SKM-1 treated with dmso at 0.1 percent for 144 hours (cell line): ENCODE data around the gene OR10P1.
"Not testable (repeated sequence)": the region's sequence is repeated elsewhere in the genome, so short reads cannot be mapped to it uniquely, and the experiment has no call there.

ENCODE experiments used
- DNase-seq: peaks from one replicate; lab custom pipeline; 2025; ENCODE audit not compliant: unreplicated experiment; lab: John Stamatoyannopoulos, UW

Gene OR10P1

DNA sequence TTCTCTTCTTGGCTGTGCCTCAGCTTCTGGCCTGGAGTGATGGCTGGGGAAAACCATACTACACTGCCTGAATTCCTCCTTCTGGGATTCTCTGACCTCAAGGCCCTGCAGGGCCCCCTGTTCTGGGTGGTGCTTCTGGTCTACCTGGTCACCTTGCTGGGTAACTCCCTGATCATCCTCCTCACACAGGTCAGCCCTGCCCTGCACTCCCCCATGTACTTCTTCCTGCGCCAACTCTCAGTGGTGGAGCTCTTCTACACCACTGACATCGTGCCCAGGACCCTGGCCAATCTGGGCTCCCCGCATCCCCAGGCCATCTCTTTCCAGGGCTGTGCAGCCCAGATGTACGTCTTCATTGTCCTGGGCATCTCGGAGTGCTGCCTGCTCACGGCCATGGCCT, at the start of gene OR10P1:
Gene OR10P1, plus strand, starts transcription at position 40 of the 400 bp plus-strand sequence. Its CDS starts 0 bp downstream, at position 40.
- no peak for DNase-seq

- DNase-seq = not testable (repeated sequence)
Measured at GRCh38 chr12:55590152-55590551, 46.5 kb upstream of the OR10P1 start.

DNA sequence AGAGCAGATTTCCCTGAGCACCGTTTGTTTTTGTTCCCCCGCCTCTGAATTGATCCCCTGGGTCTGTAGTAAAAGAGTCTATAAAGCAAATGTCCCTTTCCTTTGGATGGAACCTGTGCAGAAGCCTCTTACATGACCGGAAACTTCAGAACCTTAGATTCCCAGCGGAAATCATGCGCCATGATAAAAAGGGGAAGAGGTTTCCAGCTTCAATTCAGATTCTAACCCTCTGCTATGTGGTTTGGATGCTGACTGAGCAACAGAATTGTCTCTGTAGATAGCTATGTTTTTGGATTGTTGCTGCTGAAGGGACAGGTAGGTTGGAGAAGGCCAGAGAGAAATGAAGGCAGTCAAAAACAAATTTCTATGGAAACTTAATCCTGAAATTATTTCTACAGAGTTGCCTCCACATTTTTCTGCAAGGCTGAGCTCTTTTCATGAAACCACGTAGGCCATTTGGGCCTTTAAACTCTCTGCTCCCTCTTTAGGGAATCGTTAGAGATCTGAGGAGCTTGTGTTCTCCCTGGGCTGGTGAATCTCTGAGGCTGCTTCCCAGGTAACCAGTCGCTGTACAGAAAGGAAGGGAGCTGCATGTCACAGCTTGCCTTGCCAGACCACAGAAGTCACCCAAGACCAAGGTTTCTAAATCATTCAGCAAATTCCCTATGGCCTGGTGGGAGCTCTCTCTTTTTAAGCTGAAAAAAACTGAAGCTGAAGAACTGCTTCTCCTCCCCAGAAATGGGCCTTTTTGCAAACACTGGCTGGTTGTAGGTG, 28.7 kb upstream of the OR10P1 start:
- DNase-seq = no peak

- no peak for DNase-seq
Measured at GRCh38 chr12:55610598-55610997, 26.1 kb upstream of the OR10P1 start.

DNA sequence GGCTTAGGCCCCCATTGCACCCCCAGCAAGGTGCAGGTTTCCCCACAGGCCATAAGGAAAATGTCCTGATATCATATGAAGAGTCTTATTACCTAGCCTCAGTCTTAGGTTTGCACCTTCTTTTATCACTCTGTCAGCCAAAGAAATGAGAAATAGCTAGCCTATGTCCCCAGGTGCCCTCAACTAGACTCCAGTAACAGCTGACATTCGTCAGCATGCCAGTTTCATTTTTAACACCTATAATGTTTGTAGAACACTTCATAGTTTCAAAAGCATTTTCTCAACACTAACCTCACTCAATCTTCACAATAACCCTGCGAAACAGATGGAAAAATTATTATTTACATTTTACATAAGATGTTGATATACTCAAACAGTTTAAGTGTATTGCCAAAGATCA, 24.0 kb upstream of the OR10P1 start:
- DNase-seq = no peak

GRCh38 chr12:55614764-55615163, 21.9 kb upstream of the OR10P1 start:
- no peak for DNase-seq

DNA sequence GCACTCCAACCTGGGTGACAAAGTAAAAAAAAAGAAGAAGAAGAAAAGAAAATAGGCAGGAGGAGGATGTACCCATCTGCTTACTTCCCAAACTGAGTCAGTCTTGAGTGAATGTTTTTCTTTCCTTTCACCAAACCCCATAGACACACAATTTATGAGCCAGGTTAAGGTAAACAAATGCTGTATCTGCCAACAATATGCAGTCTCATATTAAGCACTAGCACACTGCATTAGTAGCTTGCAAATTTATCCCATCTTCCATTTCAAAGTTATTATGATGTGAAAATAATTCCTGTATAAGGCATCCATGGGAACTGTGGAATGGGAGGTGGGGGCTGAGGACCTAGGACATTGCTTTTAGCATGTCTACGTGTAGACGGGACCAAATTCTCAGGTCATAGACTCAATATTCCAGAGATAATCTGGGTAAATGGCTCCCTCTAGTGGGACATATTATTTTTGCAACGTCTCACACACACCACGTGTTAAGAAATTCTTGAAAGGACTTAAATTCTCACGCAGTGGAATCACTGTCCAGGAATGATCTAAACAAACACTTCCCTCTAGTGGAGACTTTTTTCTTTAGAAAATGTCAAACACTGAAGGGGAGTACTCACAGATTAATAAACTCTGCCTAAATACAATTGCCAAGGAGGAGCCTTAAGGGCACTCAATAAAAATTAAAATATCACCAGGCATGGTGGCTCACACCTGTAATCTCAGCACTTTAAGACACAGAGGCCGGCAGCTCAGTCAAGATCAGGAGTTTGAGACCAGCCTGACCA, 17.1 kb upstream of the OR10P1 start:
- DNase-seq = peak; percentile 68

DNA sequence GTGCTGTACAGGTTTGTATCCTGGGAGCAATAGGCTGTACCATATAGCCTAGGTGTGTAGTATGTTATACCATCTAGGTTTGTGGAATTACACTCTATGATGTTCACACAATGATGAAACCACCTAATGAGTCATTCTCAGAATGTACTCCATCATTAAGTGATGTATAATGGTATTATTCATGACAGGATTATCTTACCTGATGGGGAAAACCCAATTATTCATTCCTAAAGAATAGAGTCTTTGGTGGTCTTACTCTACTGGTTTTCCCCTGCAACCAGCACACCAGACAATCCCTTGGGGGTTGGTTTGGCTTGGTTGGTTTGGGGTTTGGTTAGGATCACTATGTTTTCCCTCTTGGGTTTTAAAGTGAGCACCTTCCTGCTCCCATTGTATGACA, 12.6 kb upstream of the OR10P1 start:
- no peak for DNase-seq

GRCh38 chr12:55626154-55626553, 10.5 kb upstream of the OR10P1 start:
- DNase-seq = no peak

- no peak for DNase-seq
Measured at GRCh38 chr12:55629058-55629841, 7.4 kb upstream of the OR10P1 start.

DNA sequence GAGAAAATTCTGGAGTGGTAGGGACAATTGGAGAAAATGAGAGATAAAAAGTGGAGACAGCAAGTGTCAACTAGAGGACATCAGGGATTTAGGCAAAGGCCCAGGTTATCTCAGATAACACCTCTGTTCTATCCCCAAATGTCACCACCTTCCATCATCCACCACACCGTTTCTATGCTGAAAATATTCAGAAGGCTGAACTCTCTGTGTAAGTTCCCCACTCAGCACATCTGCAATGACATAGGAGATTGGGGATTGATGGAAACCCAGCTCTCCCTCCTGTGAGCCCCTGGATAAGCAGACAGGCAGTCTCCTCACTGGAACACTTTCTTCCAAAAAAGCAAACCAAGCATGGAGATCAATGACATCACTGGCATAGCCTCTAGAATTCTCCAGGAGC, 5.6 kb upstream of the OR10P1 start:
- DNase-seq = no peak

GRCh38 chr12:55631733-55632132, 5.0 kb upstream of the OR10P1 start:
- DNase-seq = no peak

DNA sequence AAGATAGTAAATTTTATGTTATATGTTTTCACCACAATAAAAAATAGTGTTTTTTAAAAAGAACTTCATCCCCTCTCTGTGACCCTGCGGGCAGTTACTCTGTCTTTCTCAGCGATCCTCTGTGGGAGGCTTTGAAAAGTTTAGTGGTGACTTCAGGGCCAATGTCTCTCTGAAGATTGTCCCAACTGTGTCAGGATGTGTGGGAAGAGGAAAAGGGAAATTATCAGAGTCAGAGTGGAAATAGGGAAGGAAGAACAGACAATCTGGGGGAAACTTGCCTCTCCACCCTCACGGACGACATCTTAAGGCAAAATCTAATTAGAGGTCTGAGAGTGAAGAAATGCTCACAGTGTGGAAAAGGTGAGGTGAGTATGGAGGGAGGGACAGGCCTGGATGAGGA, 3.5 kb upstream of the OR10P1 start:
- no peak for DNase-seq

- DNase-seq = no peak
Measured at GRCh38 chr12:55636116-55636655, 506 bp upstream of the OR10P1 start.

GRCh38 chr12:55637467-55637866, 775 bp downstream of the OR10P1 start:
- no peak for DNase-seq

DNA sequence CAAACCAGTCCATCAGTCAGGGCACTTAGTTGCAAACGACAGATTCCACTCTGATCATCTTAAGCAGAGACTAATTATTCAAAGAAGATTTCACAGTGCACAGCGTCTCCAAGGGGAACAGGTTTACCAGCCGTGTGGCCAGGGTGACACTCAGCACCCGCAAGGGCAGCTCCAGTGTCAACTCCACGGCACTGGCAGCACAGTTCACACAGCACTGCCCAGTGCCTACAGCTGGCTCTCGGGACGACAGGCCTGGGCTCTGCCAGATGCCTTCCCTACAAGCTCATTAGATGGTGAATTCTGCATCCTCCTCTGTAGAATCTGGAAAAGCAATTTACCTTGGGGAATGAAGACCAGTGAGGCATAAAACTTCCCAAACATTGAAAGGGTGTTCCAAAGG, 4.9 kb downstream of the OR10P1 start:
- no peak for DNase-seq

- peak; percentile 79 for DNase-seq
Measured at GRCh38 chr12:55642267-55642666, 5.6 kb downstream of the OR10P1 start.

GRCh38 chr12:55642669-55643068, 6.0 kb downstream of the OR10P1 start:
- DNase-seq = no peak

GRCh38 chr12:55644591-55644990, 7.9 kb downstream of the OR10P1 start:
- no peak for DNase-seq

GRCh38 chr12:55647027-55647426, 10.3 kb downstream of the OR10P1 start:
- DNase-seq = no peak

DNA sequence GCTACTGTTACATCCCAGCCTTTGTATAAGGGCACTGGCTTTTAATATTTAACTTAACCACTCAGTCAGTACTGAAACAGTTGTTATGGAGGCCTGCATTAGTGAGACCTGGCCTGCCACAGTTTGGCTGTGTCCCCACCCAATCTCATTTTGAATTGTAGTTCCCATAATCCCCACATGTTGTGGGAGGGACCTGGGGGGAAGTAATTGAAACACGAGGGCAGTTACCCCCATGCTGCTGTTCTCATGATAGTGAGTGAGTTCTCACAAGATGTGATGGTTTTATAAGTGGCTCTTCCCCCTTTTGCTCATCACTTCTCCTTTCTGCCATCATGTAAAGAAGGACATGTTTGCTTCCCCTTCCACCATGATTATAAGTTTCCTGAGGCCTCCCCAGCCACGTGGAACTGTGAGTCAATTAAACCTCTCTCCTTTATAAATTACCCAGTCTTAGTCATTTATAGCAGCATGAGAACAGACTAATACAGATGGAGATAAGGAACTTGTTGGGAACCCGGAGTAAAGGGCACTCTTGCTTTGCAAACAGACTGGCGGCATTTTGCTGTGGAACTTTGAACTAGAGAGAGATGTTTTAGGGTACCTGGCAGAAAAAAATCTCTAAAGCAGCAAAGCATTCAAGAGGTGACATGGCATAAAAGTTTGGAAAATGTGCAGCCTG, 14.1 kb downstream of the OR10P1 start:
- DNase-seq = peak; percentile 32
